DMS 273 (cell line): ENCODE measurements around the gene CRADD.
A peak's percentile ranks its signal among the peaks of the same experiment; 100 is the strongest.
"Not testable (repeated sequence)": the region's sequence is repeated elsewhere in the genome, so short reads cannot be mapped to it uniquely, and the experiment has no call there.

ENCODE experiments used
- DNase-seq: peaks from one replicate; lab custom pipeline; 2025; ENCODE audit not compliant: unreplicated experiment; lab: John Stamatoyannopoulos, UW

CRADD gene

GRCh38 chr12:93781961-93782360, 104.8 kb downstream of the CRADD start:
- not testable (repeated sequence) for DNase-seq

DNA sequence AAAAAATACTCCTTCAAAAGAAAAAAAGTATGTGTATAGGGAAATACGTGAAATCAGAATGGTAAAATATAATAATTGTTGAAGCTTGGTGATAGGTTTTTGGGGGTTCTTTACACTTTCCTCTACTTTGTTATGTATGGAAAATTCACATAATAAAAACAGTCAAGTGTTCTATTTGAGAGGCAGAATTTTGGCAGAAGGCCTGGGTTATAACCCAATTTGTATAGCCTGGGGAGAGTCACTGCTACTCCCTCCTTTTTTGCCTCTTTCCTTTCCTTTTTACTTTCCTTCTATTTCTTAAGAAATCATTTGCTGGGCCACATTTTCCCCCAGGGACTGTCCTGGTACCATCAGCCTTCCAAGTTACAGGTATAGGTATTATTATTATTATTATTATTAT, 105.7 kb downstream of the CRADD start:
- DNase-seq: no peak

- no peak for DNase-seq
Measured at GRCh38 chr12:93783832-93784231, 106.7 kb downstream of the CRADD start.

DNA sequence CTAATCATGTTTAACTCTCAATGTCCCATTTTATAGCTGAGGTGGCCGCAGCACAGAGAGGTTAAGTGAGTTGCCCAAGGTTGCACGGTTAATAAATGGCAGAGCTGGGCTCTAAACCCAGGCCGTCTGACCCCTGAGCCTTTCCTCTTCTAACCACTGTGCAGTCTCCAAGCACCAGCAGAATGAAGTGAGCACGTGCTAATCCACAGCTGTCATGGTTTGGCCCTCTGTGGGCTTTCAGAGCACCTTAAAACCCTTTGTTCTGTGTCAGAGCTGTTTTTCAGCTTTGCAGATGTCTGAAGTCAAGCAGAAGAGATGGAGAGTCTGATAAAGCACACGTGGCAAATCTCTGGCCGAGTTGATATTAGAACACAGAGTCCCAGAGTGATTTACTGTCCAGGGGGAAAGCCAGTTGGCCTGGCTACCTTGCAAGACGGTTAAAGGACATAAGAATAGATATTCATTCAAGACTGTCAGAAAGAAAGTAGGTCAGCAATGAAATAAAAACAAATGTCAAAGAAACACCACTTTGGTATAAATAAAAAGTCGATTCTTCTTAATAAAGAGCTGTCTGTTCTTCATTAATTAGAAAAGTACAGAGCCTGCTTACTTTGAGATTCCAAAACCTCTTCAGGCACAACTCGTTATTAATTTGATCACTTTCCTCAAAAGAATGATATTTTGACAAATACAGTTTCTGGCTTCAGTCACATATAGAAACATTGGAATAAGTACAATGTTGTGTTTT, 107.3 kb downstream of the CRADD start:
- DNase-seq: peak; percentile 76

DNA sequence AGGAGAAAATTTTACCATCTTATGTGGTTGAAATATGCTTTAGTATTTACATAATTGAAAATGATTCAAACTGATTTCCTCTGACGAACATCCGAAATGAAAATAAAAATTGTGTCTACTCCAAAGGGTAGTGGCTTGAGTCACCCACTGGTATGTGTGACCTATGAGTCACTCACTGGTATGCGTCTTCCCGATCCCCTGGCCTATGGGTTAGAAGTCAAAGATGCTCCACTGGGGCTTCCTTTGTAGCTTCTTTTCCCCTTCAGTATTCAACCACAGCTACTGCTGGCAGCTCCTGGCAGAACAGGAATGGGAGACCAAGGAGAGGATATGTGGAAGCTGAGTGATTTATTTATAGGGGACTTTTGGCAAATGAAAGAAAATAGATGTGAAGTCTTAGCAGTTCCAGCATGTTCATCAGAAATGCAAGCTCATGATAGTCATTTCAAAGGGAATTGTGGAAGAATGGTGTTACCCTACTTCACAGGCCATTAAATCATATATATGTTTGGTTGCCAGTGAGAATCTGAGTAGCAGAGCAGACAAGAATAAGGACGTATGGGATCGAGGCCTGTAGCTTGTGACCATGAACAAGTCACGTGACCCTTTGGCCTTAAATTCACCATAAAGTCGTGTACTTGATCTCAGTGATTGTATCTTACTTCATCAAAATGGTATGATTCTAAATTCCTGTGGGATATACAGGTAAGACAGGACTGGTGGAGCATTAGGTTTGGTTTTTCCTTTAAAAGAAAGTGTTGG, 108.3 kb downstream of the CRADD start:
- DNase-seq: peak; percentile 8

DNA sequence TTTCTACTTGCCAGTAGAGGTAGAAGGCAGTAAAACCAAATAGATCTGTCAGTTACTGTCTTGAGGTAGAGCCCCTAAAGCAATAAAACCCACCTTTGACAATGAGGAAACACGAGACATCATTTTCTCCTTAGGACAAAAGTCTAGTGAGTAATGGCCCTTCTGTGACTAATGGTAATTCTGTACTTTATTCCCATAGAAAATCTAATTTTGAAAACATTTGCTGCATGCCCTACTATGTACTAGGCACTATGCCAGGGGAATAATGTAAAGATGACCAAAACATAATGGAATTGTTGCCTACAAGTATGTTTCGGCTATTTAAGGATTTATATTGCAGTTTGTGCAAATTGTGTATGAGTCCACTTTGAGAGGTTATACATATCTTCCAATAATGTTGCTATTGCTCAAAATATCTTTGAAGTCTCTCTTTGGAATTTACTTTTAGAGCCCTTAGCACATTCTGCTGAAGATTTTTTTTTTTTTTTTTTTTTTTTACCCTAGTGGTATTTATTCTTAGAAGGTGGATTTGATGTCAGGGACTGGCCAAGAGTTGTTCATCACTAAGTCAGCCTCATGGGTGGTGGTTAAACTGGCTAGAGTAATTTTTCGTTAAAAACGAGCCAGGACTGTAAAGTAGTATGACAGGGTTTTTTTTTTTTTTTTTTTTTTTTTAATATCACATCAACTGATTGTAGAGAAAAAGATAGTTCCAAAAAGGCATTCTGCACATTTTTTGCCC, 109.7 kb downstream of the CRADD start:
- DNase-seq: no peak

DNA sequence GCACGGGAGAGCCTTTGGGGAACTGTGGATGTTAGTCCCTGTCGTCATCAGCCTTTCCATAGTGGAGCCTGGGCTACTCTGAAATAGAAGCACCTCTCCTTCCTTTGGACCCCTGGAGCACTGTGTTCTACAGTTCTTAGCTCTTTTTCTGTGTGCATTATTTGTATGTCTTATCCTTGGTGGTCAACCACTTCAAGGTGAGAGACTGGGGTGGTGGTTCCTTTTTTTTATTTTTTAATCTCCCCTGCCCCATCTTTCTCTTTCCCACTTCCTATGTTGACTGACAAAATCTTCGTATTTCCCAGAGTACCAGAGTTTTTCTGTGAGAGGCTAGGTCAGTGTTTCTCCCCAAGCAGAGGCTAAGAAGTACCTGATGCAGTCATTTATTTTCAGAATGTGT, 111.7 kb downstream of the CRADD start:
- DNase-seq: no peak

- DNase-seq: no peak
Measured at GRCh38 chr12:93789767-93790166, 112.6 kb downstream of the CRADD start.

DNA sequence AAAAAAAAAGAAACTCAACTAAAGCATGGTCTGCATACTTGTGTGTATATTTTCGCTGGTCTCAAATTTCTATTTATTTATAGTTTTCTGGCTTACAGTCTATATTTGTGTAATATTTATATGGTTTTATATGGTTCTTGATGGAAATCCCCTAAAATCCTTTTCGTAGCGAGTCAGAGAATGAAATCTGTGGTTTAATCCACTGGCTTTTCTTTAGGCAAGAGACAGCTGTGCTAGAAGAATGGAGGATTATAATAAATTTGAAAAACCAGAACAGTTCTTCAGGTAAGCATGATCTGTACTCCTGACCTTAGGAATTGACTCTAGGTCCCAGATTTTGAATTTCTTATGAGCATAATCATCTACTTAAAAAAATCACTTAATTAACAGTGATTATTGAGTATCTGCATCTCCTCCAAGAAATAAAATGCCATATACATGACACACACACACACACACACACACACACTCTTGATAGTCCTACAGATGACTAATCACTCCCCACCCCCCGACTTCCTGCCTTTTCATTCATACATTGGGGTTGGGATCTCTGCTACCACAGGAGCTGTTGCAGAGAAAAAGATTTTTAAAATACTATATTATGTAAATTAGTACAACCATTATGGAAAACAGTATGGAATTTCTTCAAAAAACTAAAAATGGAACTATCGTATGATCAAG, 113.4 kb downstream of the CRADD start:
- DNase-seq: no peak

DNA sequence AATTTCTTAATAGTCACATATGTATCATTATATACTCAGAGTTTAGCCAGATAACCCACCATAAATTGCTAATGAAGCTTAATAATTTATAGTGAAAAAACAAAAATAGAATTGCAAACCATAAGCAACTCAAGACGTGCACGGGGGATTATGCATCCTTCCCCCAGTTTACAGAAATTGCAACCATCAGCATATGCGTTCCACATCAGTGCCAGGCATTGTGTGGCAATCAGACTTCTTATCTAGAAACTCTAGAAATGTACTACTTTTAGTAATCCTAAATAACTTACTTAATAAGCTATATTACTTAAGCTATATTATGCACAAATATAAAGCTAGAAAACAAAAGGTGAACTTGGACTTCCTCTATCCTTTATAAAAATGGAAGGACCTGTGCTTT, 115.8 kb downstream of the CRADD start:
- no peak for DNase-seq

- peak; percentile 5 for DNase-seq
Measured at GRCh38 chr12:93793983-93794382, 116.8 kb downstream of the CRADD start.

- DNase-seq: no peak
Measured at GRCh38 chr12:93794738-93795137, 117.6 kb downstream of the CRADD start.

DNA sequence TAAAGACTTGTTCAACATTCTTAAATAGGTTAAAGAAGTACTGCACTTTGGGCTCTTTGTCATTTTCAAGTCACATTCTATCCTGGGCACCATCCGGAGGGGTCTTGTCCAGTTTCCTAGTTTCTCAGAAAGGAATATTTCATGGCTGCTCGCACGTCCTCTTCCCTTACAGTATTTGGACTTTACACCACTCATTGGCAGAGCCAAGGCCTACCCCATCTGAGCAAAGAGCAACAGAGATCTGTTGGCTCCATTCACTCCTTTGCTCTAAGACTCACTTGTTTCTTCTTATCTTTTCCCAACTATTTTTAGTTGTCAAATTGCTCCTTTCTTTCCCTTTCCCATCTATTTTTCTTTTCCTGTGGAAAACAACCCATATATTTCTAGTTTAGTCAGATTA, 118.2 kb downstream of the CRADD start:
- no peak for DNase-seq

DNA sequence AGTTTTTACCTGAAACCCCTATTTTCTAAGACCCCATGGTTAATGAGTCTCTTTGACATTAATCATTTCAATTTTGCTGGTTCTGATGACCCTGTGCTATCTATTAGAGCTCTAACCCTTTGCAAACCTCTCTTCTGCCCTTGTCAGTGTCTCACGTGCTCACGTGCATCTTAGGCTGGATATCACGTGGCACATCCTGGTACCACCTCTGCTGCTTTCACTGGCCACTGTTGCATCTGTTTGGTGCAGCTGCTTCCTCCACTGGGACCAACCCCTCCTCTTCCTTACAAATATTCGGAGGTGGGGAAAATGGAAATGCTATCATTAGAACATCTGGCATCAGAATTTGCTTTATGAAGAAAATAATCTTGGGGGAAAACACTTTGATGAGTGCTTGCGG, 119.6 kb downstream of the CRADD start:
- no peak for DNase-seq

GRCh38 chr12:93798279-93799151, 121.3 kb downstream of the CRADD start:
- DNase-seq: no peak

- not testable (repeated sequence) for DNase-seq
Measured at GRCh38 chr12:93801666-93802065, 124.5 kb downstream of the CRADD start.

GRCh38 chr12:93802293-93802692, 125.1 kb downstream of the CRADD start:
- DNase-seq: no peak

DNA sequence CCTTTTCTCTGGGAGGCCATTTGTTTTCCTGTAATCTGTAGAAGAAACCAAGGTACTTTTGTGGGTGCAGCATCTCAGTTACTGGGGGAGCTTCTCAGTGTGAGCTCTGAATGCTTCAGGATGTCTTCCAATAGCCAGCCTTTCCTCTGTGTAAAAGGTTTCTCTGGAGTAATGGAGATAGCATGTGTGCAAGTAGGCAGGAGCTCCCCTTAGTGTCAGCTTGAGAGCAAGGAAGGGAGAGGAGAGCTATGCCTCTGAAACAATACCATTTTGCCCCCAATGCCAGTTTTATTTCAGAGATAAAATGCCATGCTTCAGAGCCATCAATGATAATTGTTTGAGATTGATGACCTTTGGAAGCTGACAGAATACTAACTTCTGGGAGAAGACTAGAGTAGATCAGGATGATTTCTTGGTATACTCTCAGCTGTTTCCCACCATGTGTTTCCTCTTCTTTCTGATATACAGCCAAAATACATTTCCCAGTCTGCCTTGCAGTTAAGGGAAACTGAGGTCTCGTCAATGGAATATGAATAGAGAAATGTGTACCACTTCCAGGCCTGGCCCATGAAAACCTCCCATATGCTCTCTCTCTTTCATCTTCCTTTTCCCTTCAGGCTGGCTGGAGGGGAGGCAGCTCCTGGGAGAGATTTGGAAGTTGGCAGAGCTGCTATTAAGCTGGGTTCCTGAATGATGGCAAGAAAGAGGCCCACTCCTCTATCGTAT, 125.7 kb downstream of the CRADD start:
- DNase-seq: peak; percentile 26

DNA sequence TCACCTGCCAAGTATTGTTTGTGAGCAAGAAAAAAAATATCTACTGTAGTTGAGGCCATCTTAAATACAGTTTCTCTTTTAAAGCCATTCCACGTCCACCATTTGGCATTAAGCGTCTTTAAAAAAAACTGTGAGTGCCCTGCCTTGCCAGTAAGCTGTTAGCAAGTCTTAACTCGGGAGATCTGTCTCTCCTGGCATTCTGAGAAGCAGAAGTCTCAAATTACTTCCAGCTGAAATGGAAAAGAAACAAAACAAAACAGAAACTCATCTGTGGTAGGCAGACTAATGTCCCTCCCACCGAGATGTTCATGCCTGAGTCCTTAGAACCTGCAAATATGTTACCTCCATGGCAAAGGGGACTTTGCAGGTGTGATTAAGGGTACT, 126.2 kb downstream of the CRADD start:
- peak; percentile 62 for DNase-seq
